HK-2 (cell line): ENCODE measurements around the gene NREP.

ENCODE experiments used
- DNase-seq: peaks from one replicate; pipeline ENCODE4 v3.0.0-alpha.2; 2018; ENCODE audit not compliant: unreplicated experiment

NREP gene

GRCh38 chr5:111697215-111697614, 59.8 kb downstream of the NREP start:
- no peak for DNase-seq

- DNase-seq: no peak
Observed at GRCh38 chr5:111695991-111696390, 61.0 kb downstream of the NREP start.

DNA sequence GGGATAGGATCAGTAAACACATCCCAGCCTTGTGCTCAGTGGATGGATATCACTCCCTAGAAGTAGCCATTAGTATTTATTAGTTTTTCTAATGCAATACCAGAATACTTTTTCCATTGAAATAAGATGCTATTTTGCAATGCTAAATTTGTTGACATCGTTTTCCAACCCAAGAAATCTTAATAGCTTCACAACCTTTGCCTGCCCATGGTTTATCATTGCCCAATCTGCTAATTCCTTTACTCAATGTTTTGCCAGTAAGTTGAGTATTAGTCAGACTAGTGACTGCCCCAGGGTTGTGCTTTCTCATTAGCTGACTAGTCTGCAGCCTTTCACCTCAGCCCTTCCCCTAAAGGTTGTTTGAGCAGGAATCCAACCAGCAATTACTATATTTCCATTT, 62.9 kb downstream of the NREP start:
- no peak for DNase-seq

DNA sequence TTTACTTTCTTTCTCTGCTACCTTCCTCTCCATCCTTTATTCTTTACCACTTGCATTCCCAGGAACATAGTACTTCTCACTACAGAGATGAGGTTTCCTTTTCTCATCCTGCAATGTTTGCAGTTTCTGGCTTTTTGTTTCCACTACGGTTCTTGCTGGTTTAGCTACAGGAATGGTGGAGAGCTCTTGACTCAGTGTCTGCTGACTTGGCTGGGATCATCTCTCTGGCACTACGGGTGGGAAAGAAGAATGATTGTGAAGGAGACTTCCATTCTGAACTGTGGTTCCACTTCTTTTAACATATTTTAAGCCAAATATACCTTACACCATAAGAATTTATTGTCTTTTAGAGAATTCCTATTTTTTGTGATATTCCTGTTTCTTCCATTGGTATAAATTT, 65.1 kb downstream of the NREP start:
- no peak for DNase-seq

- DNase-seq: no peak
Observed at GRCh38 chr5:111691508-111691907, 65.5 kb downstream of the NREP start.

DNA sequence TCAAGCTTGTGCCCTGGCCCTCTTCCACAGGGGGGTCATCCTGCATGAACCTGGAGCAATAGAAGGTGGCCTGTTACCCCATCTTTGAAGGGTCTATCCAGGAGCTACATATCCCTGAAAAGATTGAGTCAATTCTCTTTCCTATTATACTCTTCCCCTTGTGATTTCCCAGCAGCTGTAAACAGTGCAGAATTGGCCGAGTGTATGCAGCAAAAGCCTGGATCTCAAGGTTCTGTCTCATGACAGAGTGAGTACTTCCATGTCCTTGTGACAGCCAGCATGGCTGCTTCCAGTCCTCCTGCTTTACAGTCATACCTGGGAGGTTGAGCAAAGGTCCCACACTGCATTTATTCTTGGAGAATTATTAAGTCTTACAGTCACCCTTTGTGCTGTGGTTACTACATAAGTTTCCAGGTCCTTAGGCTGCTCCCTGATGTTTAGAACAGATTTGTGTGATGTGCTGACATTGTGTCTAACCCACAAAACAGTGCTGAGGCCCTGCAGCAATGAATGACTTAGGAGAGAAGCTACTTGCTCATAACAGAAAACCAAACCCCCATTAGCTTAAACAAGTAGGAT, 67.5 kb downstream of the NREP start:
- DNase-seq: no peak

- no peak for DNase-seq
Observed at GRCh38 chr5:111685969-111686368, 71.0 kb downstream of the NREP start.

DNA sequence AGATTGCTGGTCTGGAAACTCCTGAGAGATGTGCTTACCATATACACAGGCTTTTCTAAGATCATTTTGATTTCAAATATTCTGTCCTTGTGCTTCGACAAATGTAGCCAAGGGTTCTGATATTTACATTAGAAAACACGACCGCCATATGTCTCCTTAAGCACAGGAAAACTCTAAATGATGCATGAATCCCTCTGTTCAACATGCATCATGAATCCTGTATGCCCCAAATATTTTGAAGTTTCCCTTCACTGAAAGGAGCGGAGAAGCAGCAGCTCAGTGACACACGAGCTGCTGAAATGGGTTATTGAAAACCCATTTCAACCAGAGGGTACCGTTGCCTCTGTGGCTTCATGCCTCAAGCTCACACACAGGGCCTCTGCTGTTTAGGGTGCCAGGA, 74.4 kb downstream of the NREP start:
- DNase-seq: no peak

GRCh38 chr5:111682121-111682520, 74.9 kb downstream of the NREP start:
- DNase-seq: no peak

- no peak for DNase-seq
Observed at GRCh38 chr5:111681414-111682120, 75.4 kb downstream of the NREP start.

- DNase-seq: peak; percentile 38
Observed at GRCh38 chr5:111680737-111681413, 76.1 kb downstream of the NREP start.

- no peak for DNase-seq
Observed at GRCh38 chr5:111679611-111680010, 77.4 kb downstream of the NREP start.
